H1 (cell line): ENCODE measurements around the gene HERC3. TPM values are rescaled to one million over a fixed set of nuclear protein-coding genes. Genes with fewer than 3 reads are reported as not detected.

Experiments used
- CTCF ChIA-PET: fragments of 300-600 bp; sonication (Branson Sonifier 250); formaldehyde crosslinking; loops from one replicate; lab custom pipeline; 2021; ENCODE audit not compliant: partially characterized antibody; lab: Charles Lee
- POLR2A ChIA-PET: fragments of 300-600 bp; sonication (Branson Sonifier 250); formaldehyde crosslinking; loops from one replicate; lab custom pipeline; 2021; ENCODE audit warnings: inconsistent platforms; ENCODE audit not compliant: partially characterized antibody; lab: Charles Lee
- DNase-seq, 2 experiments: peaks; one replicate each; pipeline versions ENCODE4 v3.0.0 to v3.0.0-alpha.2; 2010 to 2022; ENCODE audit warnings: low spot score in 2 of 2, low read depth in 1 of 2, mixed read lengths in 1 of 2
- FAIRE-seq: peaks from 2 replicates; lab custom pipeline; 2011; peaks lifted over from hg19 to GRCh38; lab: Jason Lieb, UNC
- H2AFZ ChIP-seq: 2 replicates; pipeline ENCODE4 v1.8.1; 2012; ENCODE audit warnings: low read length, inconsistent platforms
- H2AK5ac ChIP-seq: 2 replicates; pipeline ENCODE4 v1.6.1; 2013; ENCODE audit warnings: low read depth, low read length
- H2BK120ac ChIP-seq: replicated peaks from 2 replicates; pipeline ENCODE3; 2013; ENCODE audit warnings: low read depth, low read length, inconsistent platforms
- H2BK12ac ChIP-seq: 2 replicates; pipeline ENCODE4 v1.6.1; 2013; ENCODE audit warnings: low read depth, low read length
- H2BK15ac ChIP-seq: 2 replicates; pipeline ENCODE4 v1.6.1; 2013; ENCODE audit warnings: low read length
- H2BK20ac ChIP-seq: 2 replicates; pipeline ENCODE4 v1.6.1; 2013; ENCODE audit warnings: low read length
- H2BK5ac ChIP-seq: 2 replicates; pipeline ENCODE4 v1.6.1; 2013; ENCODE audit warnings: low read depth, low read length
- H3K14ac ChIP-seq: 2 replicates; pipeline ENCODE4 v1.6.1; 2013; ENCODE audit warnings: inconsistent platforms; ENCODE audit not compliant: insufficient read length
- H3K18ac ChIP-seq: 2 replicates; pipeline ENCODE4 v1.6.1; 2013; ENCODE audit warnings: low read length; ENCODE audit errors: extremely low read depth
- H3K23ac ChIP-seq: 2 replicates; pipeline ENCODE4 v1.6.1; 2013; ENCODE audit warnings: inconsistent platforms; ENCODE audit not compliant: insufficient read length
- H3K23me2 ChIP-seq: 2 replicates; pipeline ENCODE4 v1.6.1; 2013; ENCODE audit warnings: low read depth, low read length
- H3K27ac ChIP-seq: 2 replicates; pipeline ENCODE4 v1.6.1; 2011; ENCODE audit warnings: low read depth, low read length, inconsistent platforms
- H3K27me3 ChIP-seq, 4 experiments: replicated peaks in 1 of 4; 1 replicate in 1 of 4; 2 replicates in 3 of 4; pipeline versions ENCODE4 v1.6.1 to v1.8.1; 2011 to 2013; ENCODE audit warnings: low read length in 3 of 4, mild to moderate bottlenecking in 3 of 4, inconsistent platforms in 2 of 4, mixed read lengths in 2 of 4, moderate library complexity in 1 of 4; ENCODE audit not compliant: control insufficient read depth in 3 of 4, insufficient read depth in 3 of 4; ENCODE audit errors: extremely low read depth in 1 of 4
- H3K36me3 ChIP-seq, 4 experiments: 2 replicates each; pipeline versions ENCODE4 v1.6.1 to v1.8.1; 2011 to 2013; ENCODE audit warnings: mild to moderate bottlenecking in 4 of 4, low read length in 3 of 4, moderate library complexity in 2 of 4, control low read depth in 1 of 4, inconsistent platforms in 1 of 4; ENCODE audit not compliant: insufficient read depth in 4 of 4, control insufficient read depth in 2 of 4
- H3K4ac ChIP-seq: replicated peaks from 2 replicates; pipeline ENCODE3; 2013; ENCODE audit warnings: low read length, low read depth, mixed read lengths, inconsistent platforms; ENCODE audit not compliant: insufficient read length
- H3K4me1 ChIP-seq, 4 experiments: replicated peaks in 1 of 4; 1 replicate in 1 of 4; 2 replicates in 3 of 4; pipeline versions ENCODE4 v1.6.1 to v1.8.1; 2011 to 2013; ENCODE audit warnings: low read length in 3 of 4, inconsistent platforms in 2 of 4, mixed read lengths in 1 of 4; ENCODE audit not compliant: insufficient read depth in 4 of 4, control insufficient read depth in 3 of 4
- H3K4me2 ChIP-seq, 2 experiments: 2 replicates each; pipeline versions ENCODE4 v1.6.1 to v1.8.1; 2011 to 2013; ENCODE audit warnings: low read depth in 2 of 2, low read length in 2 of 2, control low read depth in 1 of 2, inconsistent platforms in 1 of 2, mild to moderate bottlenecking in 1 of 2; ENCODE audit not compliant: insufficient read depth in 1 of 2
- H3K4me3 ChIP-seq, 4 experiments: fragments of 200-600, 300-600 bp in 1 of 4; sonication (generic), shearing (Covaris generic), sonication (Bioruptor Twin) in 1 of 4; 2 replicates each; pipeline versions ENCODE4 v1.5.1 to v1.8.1; 2011 to 2016; ENCODE audit warnings: low read length in 4 of 4, low read depth in 3 of 4, control low read depth in 2 of 4, inconsistent platforms in 2 of 4, mild to moderate bottlenecking in 2 of 4, mixed read lengths in 1 of 4, moderate library complexity in 1 of 4; ENCODE audit not compliant: insufficient read depth in 2 of 4; ENCODE audit errors: extremely low read depth in 1 of 4
- H3K56ac ChIP-seq: replicated peaks from 2 replicates; pipeline ENCODE3; 2013; ENCODE audit warnings: low read depth, mild to moderate bottlenecking, mixed read lengths, low read length, inconsistent platforms; ENCODE audit not compliant: insufficient read length
- H3K79me1 ChIP-seq: 2 replicates; pipeline ENCODE4 v1.6.1; 2013; ENCODE audit warnings: low read depth, low read length, control low read depth
- H3K79me2 ChIP-seq, 2 experiments: 2 replicates each; pipeline versions ENCODE4 v1.6.1 to v1.8.1; 2012 to 2013; ENCODE audit warnings: low read length in 2 of 2, mild to moderate bottlenecking in 2 of 2, inconsistent platforms in 1 of 2; ENCODE audit not compliant: insufficient read depth in 2 of 2, control insufficient read depth in 1 of 2
- H3K9ac ChIP-seq, 4 experiments: replicated peaks in 1 of 4; 1 replicate in 1 of 4; 2 replicates in 3 of 4; pipeline versions ENCODE4 v1.6.1 to v1.8.1; 2011 to 2013; ENCODE audit warnings: low read depth in 3 of 4, low read length in 3 of 4, control low read depth in 2 of 4, mild to moderate bottlenecking in 2 of 4, moderate library complexity in 2 of 4, inconsistent platforms in 1 of 4; ENCODE audit errors: extremely low read depth in 1 of 4
- H3K9me3 ChIP-seq, 2 experiments: 2 replicates each; pipeline versions ENCODE4 v1.6.1 to v1.8.1; 2012 to 2013; ENCODE audit warnings: mild to moderate bottlenecking in 2 of 2, moderate library complexity in 2 of 2, control low read depth in 1 of 2, inconsistent platforms in 1 of 2, low read depth in 1 of 2, low read length in 1 of 2, mixed read lengths in 1 of 2; ENCODE audit not compliant: insufficient read depth in 2 of 2
- H4K20me1 ChIP-seq, 2 experiments: replicated peaks in 1 of 2; 2 replicates each; pipeline versions ENCODE3 to v1.8.1; 2011 to 2013; ENCODE audit warnings: inconsistent platforms in 2 of 2, low read length in 2 of 2, mild to moderate bottlenecking in 1 of 2; ENCODE audit not compliant: insufficient read depth in 2 of 2, control insufficient read depth in 1 of 2
- H4K5ac ChIP-seq: 2 replicates; pipeline ENCODE4 v1.6.1; 2013; ENCODE audit warnings: low read length, low read depth, mixed read lengths, inconsistent platforms; ENCODE audit not compliant: insufficient read length
- H4K8ac ChIP-seq: 2 replicates; pipeline ENCODE4 v1.8.0; 2013; ENCODE audit warnings: mild to moderate bottlenecking, moderate library complexity, low read length, inconsistent platforms; ENCODE audit not compliant: insufficient read depth; ENCODE audit errors: extremely low read depth
- H4K91ac ChIP-seq: replicated peaks from 2 replicates; pipeline ENCODE3; 2013; ENCODE audit warnings: low read length, mixed read lengths, inconsistent platforms; ENCODE audit not compliant: insufficient read length
- ZNF274 ChIP-seq: IDR thresholded peaks from 2 replicates; pipeline ENCODE4 v1.7.0; 2012; ENCODE audit warnings: low read length, borderline replicate concordance; ENCODE audit errors: extremely low read depth
- WGBS, 2 experiments: shearing (Covaris generic) in 1 of 2; methylation state at CpG; one replicate each; pipeline versions ENCODE4 v1.1.6 to v1.1.7; 2013 to 2015; ENCODE audit warnings: low lambda C conversion rate in 2 of 2, mixed read lengths in 2 of 2, inconsistent platforms in 1 of 2, low coverage in 1 of 2, missing lambda C conversion rate in 1 of 2; ENCODE audit not compliant: insufficient replicate concordance in 2 of 2, insufficient coverage in 1 of 2, insufficient read length in 1 of 2; ENCODE audit errors: extremely low coverage in 1 of 2, missing lambda C conversion rate in 1 of 2; 5-methylcytosine and 5-hydroxymethylcytosine counted together
- polyA plus RNA-seq, 7 experiments: library from polyadenylated mRNA; depleted of rRNA in 3 of 7; stranded (reverse) in 5 of 7; unstranded in 2 of 7; fragments of >200 nt in 5 of 7; fragments of 200-250 nt in 2 of 7; gene quantifications; 1 replicate in 5 of 7; 2 replicates in 1 of 7; 4 replicates in 1 of 7; pipeline versions ENCODE4 v1.2.1 to v1.2.3, GENCODE V29; 2011 to 2013; ENCODE audit warnings: missing spikeins in 2 of 7, mixed read lengths in 2 of 7
- total RNA-seq: library from RNA; stranded (reverse); fragmentation: NEBNext Ultra II Directional; extraction: Animal tissue kit (Norgen Biotek cat#: 25700); gene quantifications from 2 replicates; pipeline ENCODE4 v1.2.1, GENCODE V29; 2021
- TF ChIP-seq, protein P1 (sequence below): IDR thresholded peaks from 2 replicates; pipeline ENCODE4 v1.6.1; 2011; ENCODE audit warnings: low read length, improper control_type of control experiment

The HERC3 gene
- total and polyA plus RNA-seq, 2 of the 8 experiments (the other 6 are each of a cell fraction or from before 2014, with no cell fraction given), result 1.4 to 5.7 TPM

DNA sequence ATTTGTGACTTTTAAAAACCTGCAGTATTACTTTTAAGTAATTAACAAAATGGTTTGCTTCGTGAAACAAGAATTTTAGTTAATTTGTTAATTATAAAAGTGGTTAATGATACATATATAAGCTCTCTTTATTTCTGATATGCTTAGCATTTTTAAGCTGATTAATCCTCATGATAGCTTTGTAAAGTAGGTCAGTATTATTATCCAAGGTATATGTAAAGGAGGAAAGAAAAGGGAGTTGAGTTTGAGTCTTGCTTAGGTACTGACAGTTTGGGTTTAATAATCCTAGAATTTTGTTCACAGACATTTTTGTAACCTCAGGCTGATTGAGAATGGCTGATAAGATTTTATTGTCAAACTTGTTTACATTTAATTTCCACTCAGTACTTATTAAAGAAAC lies 21.8 kb downstream of the HERC3 start:
- ChIA-PET CTCF (interaction anchor here (0.8 to 2.8 kb wide), 4 partner anchors 22 to 93 kb away, joined by 3 to 13 read pairs (median 3); no protein-coding TSS in a partner anchor), POLR2A (interaction anchor here (1.3 to 1.4 kb wide), 2 partner anchors 33 to 91 kb away, joined by 4 to 5 read pairs; partner anchors contain the start of gene PYURF)
- DNase-seq (no peak), FAIRE-seq (no peak)
- H2BK20ac ChIP-seq, result no peak overlapping the region
- H3K4ac ChIP-seq, result no peak overlapping the region
- no peak overlapping the region for H3K18ac ChIP-seq
- no peak overlapping the region for H3K23ac ChIP-seq
- no peaks in the 10 kb centered on the region for H3K23me2 ChIP-seq
- H2BK5ac ChIP-seq, result no peak overlapping the region
- no peak overlapping the region for H3K27ac ChIP-seq
- 73% methylated on average over 1 of the region's 1 CpG; no CpG with 5 or more reads in 1 of the 2 experiments for WGBS, 2 experiments
- no peaks in the 10 kb centered on the region for H3K9me3 ChIP-seq
- no peak overlapping the region for H3K14ac ChIP-seq
- no peak overlapping the region for H4K91ac ChIP-seq
- no peak overlapping the region for H2BK12ac ChIP-seq
- no peak overlapping the region for H2BK120ac ChIP-seq
- peaks cover 0 to 4% (median 3%) of the 10 kb centered on the region in 4 experiments; a peak in 6 of 7 replicates for H3K4me1 ChIP-seq
- no peaks in the 10 kb centered on the region for H3K36me3 ChIP-seq
- H3K56ac ChIP-seq, result no peak overlapping the region
- H3K4me2 ChIP-seq, result no peak overlapping the region
- no peak overlapping the region for H4K8ac ChIP-seq
- H3K4me3 ChIP-seq, result no peak overlapping the region
- no peaks in the 10 kb centered on the region for H4K20me1 ChIP-seq
- H3K79me1 ChIP-seq, result no peaks in the 10 kb centered on the region
- no peak overlapping the region for H4K5ac ChIP-seq
- no peak overlapping the region for H2AFZ ChIP-seq
- H3K79me2 ChIP-seq, result no peaks in the 10 kb centered on the region
- no peak overlapping the region for H2BK15ac ChIP-seq
- H3K27me3 ChIP-seq, result no peaks in the 10 kb centered on the region
- H2AK5ac ChIP-seq, result no peak overlapping the region
- H3K9ac ChIP-seq, result no peak overlapping the region
- TF ChIP-seq, protein P1, sequence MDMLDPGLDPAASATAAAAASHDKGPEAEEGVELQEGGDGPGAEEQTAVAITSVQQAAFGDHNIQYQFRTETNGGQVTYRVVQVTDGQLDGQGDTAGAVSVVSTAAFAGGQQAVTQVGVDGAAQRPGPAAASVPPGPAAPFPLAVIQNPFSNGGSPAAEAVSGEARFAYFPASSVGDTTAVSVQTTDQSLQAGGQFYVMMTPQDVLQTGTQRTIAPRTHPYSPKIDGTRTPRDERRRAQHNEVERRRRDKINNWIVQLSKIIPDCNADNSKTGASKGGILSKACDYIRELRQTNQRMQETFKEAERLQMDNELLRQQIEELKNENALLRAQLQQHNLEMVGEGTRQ, result no peak
- TF ChIP-seq ZNF274, result no peak
